Endodermal cell (in vitro differentiated cells): ENCODE data around the gene ELP4. TPM values are rescaled to one million over a fixed set of nuclear protein-coding genes. Genes with fewer than 3 reads are reported as not detected.
A peak's percentile ranks its signal among the peaks of the same experiment; 100 is the strongest.
"Not testable (repeated sequence)": the region's sequence is repeated elsewhere in the genome, so short reads cannot be mapped to it uniquely, and the experiment has no call there.

Source experiments
- DNase-seq: peaks from one replicate; pipeline ENCODE4 v3.0.0-alpha.2; 2017
- H3K27ac ChIP-seq: 2 replicates; pipeline ENCODE4 v1.5.1; 2013; ENCODE audit warnings: mild to moderate bottlenecking, low read depth, low read length, moderate library complexity
- H3K27me3 ChIP-seq: 2 replicates; pipeline ENCODE4 v1.6.1; 2013; ENCODE audit warnings: mild to moderate bottlenecking, low read length, moderate library complexity; ENCODE audit not compliant: insufficient read depth, control insufficient read depth, poor library complexity, severe bottlenecking
- H3K36me3 ChIP-seq: 2 replicates; pipeline ENCODE4 v1.7.0; 2013; ENCODE audit warnings: mild to moderate bottlenecking, low read length, moderate library complexity; ENCODE audit not compliant: control insufficient read depth, insufficient read depth
- H3K4me1 ChIP-seq: one replicate; pipeline ENCODE4 v1.7.0; 2013; ENCODE audit warnings: low read length; ENCODE audit not compliant: control insufficient read depth, insufficient read depth
- H3K4me3 ChIP-seq: 2 replicates; pipeline ENCODE4 v1.5.1; 2013; ENCODE audit warnings: mild to moderate bottlenecking, low read length, moderate library complexity
- H3K9ac ChIP-seq: 2 replicates; pipeline ENCODE4 v1.6.1; 2013; ENCODE audit warnings: mild to moderate bottlenecking, low read length, moderate library complexity; ENCODE audit not compliant: poor library complexity, severe bottlenecking; ENCODE audit errors: extremely low read depth
- H3K9me3 ChIP-seq: 2 replicates; pipeline ENCODE4 v1.6.1; 2013; ENCODE audit warnings: mild to moderate bottlenecking, low read length, moderate library complexity; ENCODE audit not compliant: control insufficient read depth
- H3K27ac Mint-ChIP-seq: 2 replicates; pipeline ENCODE4 v1.8.0; 2020; ENCODE audit warnings: mixed read lengths
- H3K27me3 Mint-ChIP-seq: 2 replicates; pipeline ENCODE4 v1.8.0; 2021; ENCODE audit warnings: mild to moderate bottlenecking, mixed read lengths; ENCODE audit not compliant: insufficient read depth
- H3K36me3 Mint-ChIP-seq: 2 replicates; pipeline ENCODE4 v1.8.0; 2020; ENCODE audit warnings: low read depth, mixed read lengths
- H3K4me1 Mint-ChIP-seq: 2 replicates; pipeline ENCODE4 v1.8.0; 2020; ENCODE audit warnings: mixed read lengths
- H3K4me3 Mint-ChIP-seq: 2 replicates; pipeline ENCODE4 v1.8.0; 2020; ENCODE audit warnings: mild to moderate bottlenecking, moderate library complexity, mixed read lengths
- H3K9me3 Mint-ChIP-seq: 2 replicates; pipeline ENCODE4 v1.8.0; 2020; ENCODE audit warnings: mild to moderate bottlenecking, mixed read lengths
- CTCF ChIP-seq: fragments of 200-600 bp; sonication (generic); conservative IDR thresholded peaks from 2 replicates; pipeline ENCODE4 v1.5.0; 2021; ENCODE audit warnings: antibody characterized with exemption, mild to moderate bottlenecking
- WGBS, 2 experiments: methylation state at CpG; one replicate each; pipeline versions ENCODE4 v1.1.5 to v1.1.7; 2013; ENCODE audit warnings: missing lambda C conversion rate in 2 of 2, mixed read lengths in 1 of 2; ENCODE audit not compliant: insufficient coverage in 1 of 2, insufficient read length in 1 of 2; 5-methylcytosine and 5-hydroxymethylcytosine counted together
- total RNA-seq, 2 donors: library from RNA; stranded (reverse); fragmentation: NEBNext Ultra II Directional in 1 of 2; extraction: Animal tissue kit (Norgen Biotek cat#: 25700) in 1 of 2; gene quantifications; 2 replicates in 1 of 2; 3 replicates in 1 of 2; pipeline ENCODE4 v1.2.1, GENCODE V29; 2021

Gene ELP4
- total RNA-seq, 2 donors from 2014 or later = 19.1 to 25.2 TPM

- TF ChIP-seq CTCF = no peak
- Histone ChIP-seq H3K27ac (no peak overlapping the region), H3K9ac (no peak overlapping the region), H3K4me3 (peak overlapping the region; percentile 45), H3K4me1 (no peaks in the 10 kb centered on the region), H3K27me3 (no peaks in the 10 kb centered on the region), H3K9me3 (peaks cover 8% of the 10 kb centered on the region), H3K36me3 (no peaks in the 10 kb centered on the region)
- Mint-ChIP-seq H3K4me1 (no peaks in the 10 kb centered on the region), H3K27ac (no peak overlapping the region), H3K27me3 (no peaks in the 10 kb centered on the region), H3K4me3 (no peak overlapping the region), H3K9me3 (peaks cover 61% of the 10 kb centered on the region), H3K36me3 (peaks cover 20% of the 10 kb centered on the region)
- 90% methylated on average over 1 of the region's 1 CpG; no CpG with 5 or more reads in 1 of the 2 experiments for WGBS, 2 experiments
- DNase-seq = no peak
Measured at GRCh38 chr11:31740131-31740530, 230.6 kb downstream of the ELP4 start.

- 87 to 95% methylated on average over 6 to 26 of the region's 26 CpGs for WGBS, 2 experiments
- H3K27ac Mint-ChIP-seq, H3K4me3 Mint-ChIP-seq, H3K4me3 ChIP-seq, H3K36me3 ChIP-seq, DNase-seq, H3K4me1 ChIP-seq, H3K27ac ChIP-seq, H3K27me3 ChIP-seq, H3K9ac ChIP-seq, H3K27me3 Mint-ChIP-seq, H3K4me1 Mint-ChIP-seq, H3K9me3 ChIP-seq: not testable (repeated sequence)
- Mint-ChIP-seq H3K9me3 (peaks cover 59% of the 10 kb centered on the region), H3K36me3 (peaks cover 20% of the 10 kb centered on the region)
Measured at GRCh38 chr11:31740731-31741368, 231.3 kb downstream of the ELP4 start.

- no peak for DNase-seq
- H3K4me3 Mint-ChIP-seq = no peak overlapping the region
- no peaks in the 10 kb centered on the region for H3K27me3 Mint-ChIP-seq
- Histone ChIP-seq H3K4me1 (no peaks in the 10 kb centered on the region), H3K27ac (no peak overlapping the region), H3K4me3 (no peak overlapping the region), H3K36me3 (no peaks in the 10 kb centered on the region), H3K9ac (no peak overlapping the region), H3K9me3 (no peaks in the 10 kb centered on the region), H3K27me3 (no peaks in the 10 kb centered on the region)
- TF ChIP-seq CTCF = no peak
- peaks cover 1% of the 10 kb centered on the region for H3K36me3 Mint-ChIP-seq
- peaks cover 13% of the 10 kb centered on the region for H3K9me3 Mint-ChIP-seq
- H3K4me1 Mint-ChIP-seq = peaks cover 8% of the 10 kb centered on the region
- 76 to 92% methylated on average over 1 of the region's 1 CpG for WGBS, 2 experiments
- no peak overlapping the region for H3K27ac Mint-ChIP-seq
Measured at GRCh38 chr11:31747581-31747980, 238.0 kb downstream of the ELP4 start.
